ENCODE measurements around the gene SLC35D1. TPM values are rescaled to one million over a fixed set of nuclear protein-coding genes. Genes with fewer than 3 reads are reported as not detected.

SLC35D1 gene
- total RNA-seq, 1 experiment from 2014 or later: 7.7 TPM

DNA sequence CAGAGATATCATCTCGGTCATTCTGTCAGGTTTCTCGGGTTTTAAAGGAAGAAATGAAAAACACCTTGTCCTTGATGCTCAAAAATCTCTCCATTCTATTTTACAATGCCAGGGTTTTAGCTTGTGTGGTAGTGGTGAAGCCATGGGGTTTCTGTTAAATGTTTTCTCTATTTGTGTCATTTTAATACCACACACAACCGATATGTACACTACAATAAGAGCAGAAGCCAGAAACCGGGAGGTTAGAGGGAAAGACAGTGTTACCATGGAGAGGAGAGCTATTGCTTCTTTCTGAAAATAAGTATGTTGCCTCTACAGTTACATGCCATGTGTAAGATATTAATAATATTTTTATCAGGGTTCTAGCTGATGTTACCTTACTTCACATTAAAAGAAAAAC is 2.8 kb downstream of the SLC35D1 start:
- ChIA-PET CTCF (no interaction called here), POLR2A (no interaction called here)
- DNase-seq: no peak
- Histone ChIP-seq H3K9me3 (no peaks in the 10 kb centered on the region), H3K4me3 (ENCODE audit: low read depth, low read length) (no peak overlapping the region), H3K4me1 (peaks cover 9% of the 10 kb centered on the region; the same call in 1 of the 2 replicates), H3K36me3 (ENCODE audit: control insufficient read depth, insufficient read depth, low read length) (no peaks in the 10 kb centered on the region), H3K27me3 (replicated peaks; ENCODE audit: control insufficient read depth, insufficient read depth, low read length) (no peaks in the 10 kb centered on the region)
- intact Hi-C loops (cut with micrococcal nuclease; ENCODE audit: unreplicated experiment): loop anchor here (10.0 kb wide), 1 partner anchor 116 kb away; no protein-coding TSS in a partner anchor
- no peak overlapping the region for H3K27ac Mint-ChIP-seq (ENCODE audit: unreplicated experiment)
- no peak overlapping the region for H3K4me3 Mint-ChIP-seq (ENCODE audit: unreplicated experiment)
- H3K27me3 Mint-ChIP-seq (ENCODE audit: insufficient read depth, unreplicated experiment): no peaks in the 10 kb centered on the region
- TF ChIP-seq, protein P1, sequence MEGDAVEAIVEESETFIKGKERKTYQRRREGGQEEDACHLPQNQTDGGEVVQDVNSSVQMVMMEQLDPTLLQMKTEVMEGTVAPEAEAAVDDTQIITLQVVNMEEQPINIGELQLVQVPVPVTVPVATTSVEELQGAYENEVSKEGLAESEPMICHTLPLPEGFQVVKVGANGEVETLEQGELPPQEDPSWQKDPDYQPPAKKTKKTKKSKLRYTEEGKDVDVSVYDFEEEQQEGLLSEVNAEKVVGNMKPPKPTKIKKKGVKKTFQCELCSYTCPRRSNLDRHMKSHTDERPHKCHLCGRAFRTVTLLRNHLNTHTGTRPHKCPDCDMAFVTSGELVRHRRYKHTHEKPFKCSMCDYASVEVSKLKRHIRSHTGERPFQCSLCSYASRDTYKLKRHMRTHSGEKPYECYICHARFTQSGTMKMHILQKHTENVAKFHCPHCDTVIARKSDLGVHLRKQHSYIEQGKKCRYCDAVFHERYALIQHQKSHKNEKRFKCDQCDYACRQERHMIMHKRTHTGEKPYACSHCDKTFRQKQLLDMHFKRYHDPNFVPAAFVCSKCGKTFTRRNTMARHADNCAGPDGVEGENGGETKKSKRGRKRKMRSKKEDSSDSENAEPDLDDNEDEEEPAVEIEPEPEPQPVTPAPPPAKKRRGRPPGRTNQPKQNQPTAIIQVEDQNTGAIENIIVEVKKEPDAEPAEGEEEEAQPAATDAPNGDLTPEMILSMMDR (IDR thresholded peaks at IDR 0.05; ENCODE audit: insufficient read depth in 1 of 2, low read depth in 1 of 2, low read length in 1 of 2, severe bottlenecking in 1 of 2, unreplicated experiment in 1 of 2): no peak
- H3K9me3 Mint-ChIP-seq (ENCODE audit: unreplicated experiment): no peaks in the 10 kb centered on the region
- no peaks in the 10 kb centered on the region for H3K4me1 Mint-ChIP-seq (ENCODE audit: low read depth, unreplicated experiment)
- BruUV-seq (replicated peaks): no TSS peak
- peaks cover 17% of the 10 kb centered on the region for H3K36me3 Mint-ChIP-seq (ENCODE audit: insufficient read depth, unreplicated experiment)

DNA sequence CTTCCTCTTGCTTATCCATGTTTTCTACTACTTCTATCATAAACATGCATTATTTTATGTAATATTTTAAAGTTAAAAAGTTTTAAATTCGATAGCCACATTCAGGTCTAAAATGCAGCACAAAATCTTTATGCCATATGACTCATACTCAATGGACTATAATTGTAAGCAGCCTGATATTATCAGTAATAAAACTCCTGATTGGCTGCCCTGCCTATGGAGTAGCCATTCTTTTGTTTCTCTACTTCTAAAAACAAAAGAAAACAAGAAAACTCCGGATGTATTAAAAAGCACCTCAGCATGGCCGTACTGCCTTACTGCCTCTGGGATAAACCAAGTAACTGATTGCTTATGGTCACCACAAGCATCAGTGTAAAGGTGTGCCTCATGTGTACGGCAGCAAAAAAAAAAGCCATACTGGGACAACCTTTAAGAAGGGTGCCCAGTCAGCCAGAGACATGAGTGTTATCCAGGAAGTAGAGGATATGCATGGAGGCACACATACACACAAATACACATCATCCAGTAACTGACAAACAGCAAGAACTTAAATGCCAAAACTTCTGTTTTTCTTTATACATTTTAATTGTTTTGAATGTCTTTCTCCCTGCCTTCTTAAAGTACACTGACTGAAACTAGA is 9.2 kb downstream of the SLC35D1 start:
- Mint-ChIP-seq H3K27me3 (ENCODE audit: insufficient read depth, unreplicated experiment) (no peaks in the 10 kb centered on the region), H3K9me3 (ENCODE audit: unreplicated experiment) (no peaks in the 10 kb centered on the region), H3K4me3 (ENCODE audit: unreplicated experiment) (no peak overlapping the region), H3K36me3 (ENCODE audit: insufficient read depth, unreplicated experiment) (peaks cover 21% of the 10 kb centered on the region), H3K27ac (ENCODE audit: unreplicated experiment) (no peak overlapping the region), H3K4me1 (ENCODE audit: low read depth, unreplicated experiment) (no peaks in the 10 kb centered on the region)
- Histone ChIP-seq H3K4me1 (no peaks in the 10 kb centered on the region), H3K9me3 (no peaks in the 10 kb centered on the region), H3K4me3 (ENCODE audit: low read depth, low read length) (no peak overlapping the region), H3K36me3 (ENCODE audit: control insufficient read depth, insufficient read depth, low read length) (no peaks in the 10 kb centered on the region), H3K27me3 (replicated peaks; ENCODE audit: control insufficient read depth, insufficient read depth, low read length) (no peaks in the 10 kb centered on the region)
- ChIA-PET POLR2A (no interaction called here), CTCF (no interaction called here)
- DNase-seq: no peak
- intact Hi-C loops (cut with micrococcal nuclease; ENCODE audit: unreplicated experiment): no loop called here
- TF ChIP-seq, protein P1 (IDR thresholded peaks at IDR 0.05; ENCODE audit: insufficient read depth in 1 of 2, low read depth in 1 of 2, low read length in 1 of 2, severe bottlenecking in 1 of 2, unreplicated experiment in 1 of 2): no peak
- BruUV-seq (replicated peaks): no TSS peak

GRCh38 chr1:67043366-67043765 is 10.6 kb downstream of the SLC35D1 start:
- H3K27me3 ChIP-seq (replicated peaks; ENCODE audit: control insufficient read depth, insufficient read depth, low read length): no peaks in the 10 kb centered on the region
- H3K4me3 ChIP-seq (ENCODE audit: low read depth, low read length): no peak overlapping the region
- H3K36me3 ChIP-seq (ENCODE audit: control insufficient read depth, insufficient read depth, low read length): no peaks in the 10 kb centered on the region
- no peak for DNase-seq
- peaks cover 26% of the 10 kb centered on the region for H3K36me3 Mint-ChIP-seq (ENCODE audit: insufficient read depth, unreplicated experiment)
- H3K4me1 Mint-ChIP-seq (ENCODE audit: low read depth, unreplicated experiment): no peaks in the 10 kb centered on the region
- intact Hi-C loops (cut with micrococcal nuclease; ENCODE audit: unreplicated experiment): no loop called here
- no peak overlapping the region for H3K27ac Mint-ChIP-seq (ENCODE audit: unreplicated experiment)
- no peak overlapping the region for H3K4me3 Mint-ChIP-seq (ENCODE audit: unreplicated experiment)
- ChIA-PET CTCF (no interaction called here), POLR2A (no interaction called here)
- no peaks in the 10 kb centered on the region for H3K9me3 ChIP-seq
- BruUV-seq (replicated peaks): no TSS peak
- no peaks in the 10 kb centered on the region for H3K4me1 ChIP-seq
- H3K9me3 Mint-ChIP-seq (ENCODE audit: unreplicated experiment): no peaks in the 10 kb centered on the region
- no peaks in the 10 kb centered on the region for H3K27me3 Mint-ChIP-seq (ENCODE audit: insufficient read depth, unreplicated experiment)
- TF ChIP-seq, protein P1 (IDR thresholded peaks at IDR 0.05; ENCODE audit: insufficient read depth in 1 of 2, low read depth in 1 of 2, low read length in 1 of 2, severe bottlenecking in 1 of 2, unreplicated experiment in 1 of 2): no peak

All from Caco-2 (cell line).